Thoracic aorta (tissue), 2 donors: Measurements from ENCODE around the gene C6orf47. TPM values are rescaled to one million over a fixed set of nuclear protein-coding genes. Genes with fewer than 3 reads are reported as not detected.

Source experiments
- ATAC-seq: fragments of 150-250 bp; one replicate; pipeline ENCODE4 v1.8.0; 2017; ENCODE audit warnings: low read depth; ENCODE audit not compliant: insufficient number of reproducible peaks, low FRiP score
- DNase-seq: peaks from one replicate; pipeline ENCODE4 v3.0.0-alpha.2; 2020; ENCODE audit warnings: low spot score
- H3K27ac ChIP-seq, 2 donors: fragments of 200-600 bp; sonication (generic); 1 replicate in 1 of 2; 2 replicates in 1 of 2; pipeline ENCODE4 v1.5.1; 2016; ENCODE audit warnings: mild to moderate bottlenecking in 2 of 2, moderate library complexity in 2 of 2
- H3K27me3 ChIP-seq: fragments of 200-600 bp; sonication (generic); replicated peaks from 2 replicates; pipeline ENCODE4 v1.6.0; 2016; ENCODE audit warnings: mild to moderate bottlenecking; ENCODE audit not compliant: insufficient read depth
- H3K36me3 ChIP-seq: fragments of 200-600 bp; sonication (generic); one replicate; pipeline ENCODE4 v1.5.1; 2016
- H3K4me1 ChIP-seq, 2 donors: fragments of 200-600 bp; sonication (generic); 1 replicate in 1 of 2; 2 replicates in 1 of 2; pipeline versions ENCODE4 v1.5.1 to v1.6.0; 2016; ENCODE audit warnings: low read depth in 2 of 2, mild to moderate bottlenecking in 1 of 2; ENCODE audit not compliant: control insufficient read depth in 1 of 2
- H3K4me3 ChIP-seq: fragments of 200-600 bp; sonication (generic); 2 replicates; pipeline ENCODE4 v1.5.1; 2016; ENCODE audit warnings: mild to moderate bottlenecking
- H3K9me3 ChIP-seq: fragments of 200-600 bp; sonication (generic); 2 replicates; pipeline ENCODE4 v1.5.1; 2016
- total RNA-seq, 2 donors: library from RNA; depleted of rRNA; stranded (reverse); fragments of >200 nt; gene quantifications; one replicate each; pipeline versions ENCODE4 v1.1.0 to v1.2.3, GENCODE V29; 2016
- TF ChIP-seq, protein P1 (sequence below): fragments of 200-600 bp; sonication (generic); IDR thresholded peaks from one replicate; pipeline ENCODE4 v1.5.1; 2019; ENCODE audit warnings: antibody characterized with exemption

Gene C6orf47
- total RNA-seq, 2 donors from 2014 or later: 23.7 to 40.1 TPM

DNA sequence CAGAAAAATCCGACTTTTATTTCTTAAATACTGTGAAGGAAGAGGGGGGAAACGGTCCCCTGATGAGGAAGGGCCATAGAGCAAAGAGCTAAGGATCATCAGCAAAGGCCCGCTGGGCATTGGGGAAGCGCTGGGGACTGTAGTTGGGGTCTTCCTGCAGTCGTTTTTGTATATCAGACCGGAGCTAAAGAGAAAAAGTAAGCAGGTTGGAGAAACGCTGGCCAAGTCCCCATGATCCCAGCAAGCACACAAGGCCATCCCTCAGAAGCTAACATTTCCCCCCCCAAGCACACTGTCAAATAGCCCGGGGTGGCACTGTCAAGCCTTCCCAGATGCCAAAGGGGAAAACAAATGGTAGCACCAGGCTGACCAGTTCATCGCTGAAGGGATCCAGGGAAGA lies 21.5 kb downstream of the C6orf47 start:
- DNase-seq: no peak
- TF ChIP-seq, protein P1, sequence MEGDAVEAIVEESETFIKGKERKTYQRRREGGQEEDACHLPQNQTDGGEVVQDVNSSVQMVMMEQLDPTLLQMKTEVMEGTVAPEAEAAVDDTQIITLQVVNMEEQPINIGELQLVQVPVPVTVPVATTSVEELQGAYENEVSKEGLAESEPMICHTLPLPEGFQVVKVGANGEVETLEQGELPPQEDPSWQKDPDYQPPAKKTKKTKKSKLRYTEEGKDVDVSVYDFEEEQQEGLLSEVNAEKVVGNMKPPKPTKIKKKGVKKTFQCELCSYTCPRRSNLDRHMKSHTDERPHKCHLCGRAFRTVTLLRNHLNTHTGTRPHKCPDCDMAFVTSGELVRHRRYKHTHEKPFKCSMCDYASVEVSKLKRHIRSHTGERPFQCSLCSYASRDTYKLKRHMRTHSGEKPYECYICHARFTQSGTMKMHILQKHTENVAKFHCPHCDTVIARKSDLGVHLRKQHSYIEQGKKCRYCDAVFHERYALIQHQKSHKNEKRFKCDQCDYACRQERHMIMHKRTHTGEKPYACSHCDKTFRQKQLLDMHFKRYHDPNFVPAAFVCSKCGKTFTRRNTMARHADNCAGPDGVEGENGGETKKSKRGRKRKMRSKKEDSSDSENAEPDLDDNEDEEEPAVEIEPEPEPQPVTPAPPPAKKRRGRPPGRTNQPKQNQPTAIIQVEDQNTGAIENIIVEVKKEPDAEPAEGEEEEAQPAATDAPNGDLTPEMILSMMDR: no peak
- no peak overlapping the region for H3K4me3 ChIP-seq
- H3K4me1 ChIP-seq: no peaks in the 10 kb centered on the region
- peaks cover 85% of the 10 kb centered on the region for H3K36me3 ChIP-seq
- no peaks in the 10 kb centered on the region for H3K9me3 ChIP-seq
- H3K27me3 ChIP-seq: no peaks in the 10 kb centered on the region
- ATAC-seq: no peak
- H3K27ac ChIP-seq: no peak overlapping the region

DNA sequence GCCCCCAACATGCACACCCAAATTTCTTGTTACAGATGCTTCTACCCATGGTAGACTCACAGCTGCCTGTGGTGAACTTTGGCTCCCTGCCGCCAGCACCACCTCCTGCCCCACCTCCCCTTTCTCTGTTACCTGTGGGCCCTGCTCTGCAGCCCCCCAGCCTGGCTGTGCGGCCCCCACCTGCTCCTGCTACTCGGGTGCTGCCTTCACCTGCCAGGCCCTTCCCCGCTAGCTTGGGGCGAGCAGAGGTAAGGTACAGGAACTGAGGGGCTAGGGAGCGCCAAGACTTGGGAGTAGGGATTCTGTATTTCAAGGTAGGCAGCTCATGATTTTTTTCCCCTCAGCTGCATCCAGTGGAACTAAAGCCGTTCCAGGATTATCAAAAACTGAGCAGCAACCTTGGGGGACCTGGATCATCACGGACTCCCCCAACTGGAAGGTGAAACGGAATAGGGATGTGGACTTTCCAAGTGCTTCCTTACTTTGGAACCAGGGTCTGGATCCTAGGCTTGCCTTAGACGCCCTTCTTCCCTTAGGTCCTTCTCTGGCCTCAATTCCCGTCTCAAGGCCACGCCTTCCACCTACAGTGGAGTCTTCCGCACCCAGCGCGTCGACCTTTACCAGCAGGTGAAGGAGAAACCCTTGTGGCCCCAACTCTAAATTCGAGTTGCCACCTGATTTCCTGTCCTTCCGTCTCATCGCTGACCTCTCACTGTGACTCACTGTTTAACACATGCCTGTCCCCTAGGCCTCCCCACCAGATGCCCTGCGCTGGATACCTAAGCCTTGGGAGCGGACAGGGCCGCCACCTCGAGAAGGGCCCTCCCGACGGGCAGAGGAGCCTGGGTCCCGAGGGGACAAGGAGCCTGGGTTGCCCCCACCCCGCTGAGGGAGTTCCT lies 23.6 kb downstream of the C6orf47 start:
- DNase-seq: no peak
- Histone ChIP-seq H3K9me3 (no peaks in the 10 kb centered on the region), H3K27ac (no peak overlapping the region), H3K27me3 (no peaks in the 10 kb centered on the region), H3K4me3 (no peak overlapping the region), H3K4me1 (no peaks in the 10 kb centered on the region), H3K36me3 (peaks cover 87% of the 10 kb centered on the region)
- no peak for ATAC-seq
- TF ChIP-seq, protein P1: no peak

DNA sequence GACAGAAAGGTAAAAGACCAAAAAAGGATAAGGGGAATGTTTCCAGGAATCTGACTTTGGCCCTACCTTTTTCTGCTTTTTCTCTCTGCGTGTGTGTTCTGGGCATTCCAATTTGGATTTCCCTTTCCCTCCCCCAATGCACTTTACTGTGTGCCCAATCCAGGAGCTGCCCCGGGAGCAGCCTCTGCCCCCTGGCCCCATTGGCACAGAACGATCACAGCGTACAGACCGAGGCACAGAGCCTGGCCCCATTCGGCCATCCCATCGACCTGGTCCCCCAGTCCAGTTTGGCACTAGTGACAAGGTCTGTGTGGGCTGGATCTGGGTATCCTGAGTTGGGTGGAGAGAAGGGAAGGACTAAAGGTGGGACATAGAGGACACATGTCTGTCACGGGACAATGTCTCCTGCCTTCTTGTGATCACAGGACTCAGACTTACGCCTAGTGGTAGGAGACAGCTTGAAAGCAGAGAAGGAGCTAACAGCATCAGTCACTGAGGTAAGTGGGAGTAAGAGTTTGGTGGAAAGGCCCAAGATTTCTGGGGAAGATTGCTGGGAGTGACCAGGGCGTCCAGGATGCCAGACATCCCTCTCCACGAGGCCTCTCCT lies 25.5 kb downstream of the C6orf47 start:
- no peaks in the 10 kb centered on the region for H3K27me3 ChIP-seq
- H3K4me1 ChIP-seq: no peaks in the 10 kb centered on the region
- no peak overlapping the region for H3K27ac ChIP-seq
- no peak overlapping the region for H3K4me3 ChIP-seq
- DNase-seq: no peak
- TF ChIP-seq, protein P1: no peak
- H3K36me3 ChIP-seq: peaks cover 88% of the 10 kb centered on the region
- H3K9me3 ChIP-seq: no peaks in the 10 kb centered on the region
- no peak for ATAC-seq

DNA sequence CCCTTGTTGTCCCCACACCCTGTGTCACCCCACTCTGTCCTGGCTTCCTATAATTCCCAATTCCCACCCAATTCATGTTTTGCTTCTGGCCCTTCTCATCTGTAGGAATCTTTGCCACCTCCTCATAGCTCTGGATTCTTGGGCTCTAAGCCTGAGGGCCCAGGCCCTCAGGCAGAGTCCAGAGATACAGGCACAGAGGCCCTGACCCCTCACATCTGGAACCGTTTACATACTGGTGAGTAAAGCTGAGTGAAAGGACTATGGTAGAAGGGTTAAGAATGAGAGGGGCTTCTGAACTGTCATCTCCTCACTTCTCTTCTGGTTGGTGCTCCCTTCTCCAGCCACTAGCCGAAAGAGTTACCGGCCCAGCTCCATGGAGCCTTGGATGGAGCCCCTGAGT lies 26.4 kb downstream of the C6orf47 start:
- Histone ChIP-seq H3K36me3 (peaks cover 88% of the 10 kb centered on the region), H3K4me3 (no peak overlapping the region), H3K9me3 (no peaks in the 10 kb centered on the region), H3K4me1 (no peaks in the 10 kb centered on the region), H3K27ac (no peak overlapping the region), H3K27me3 (no peaks in the 10 kb centered on the region)
- ATAC-seq: no peak
- no peak for DNase-seq
- TF ChIP-seq, protein P1: no peak

DNA sequence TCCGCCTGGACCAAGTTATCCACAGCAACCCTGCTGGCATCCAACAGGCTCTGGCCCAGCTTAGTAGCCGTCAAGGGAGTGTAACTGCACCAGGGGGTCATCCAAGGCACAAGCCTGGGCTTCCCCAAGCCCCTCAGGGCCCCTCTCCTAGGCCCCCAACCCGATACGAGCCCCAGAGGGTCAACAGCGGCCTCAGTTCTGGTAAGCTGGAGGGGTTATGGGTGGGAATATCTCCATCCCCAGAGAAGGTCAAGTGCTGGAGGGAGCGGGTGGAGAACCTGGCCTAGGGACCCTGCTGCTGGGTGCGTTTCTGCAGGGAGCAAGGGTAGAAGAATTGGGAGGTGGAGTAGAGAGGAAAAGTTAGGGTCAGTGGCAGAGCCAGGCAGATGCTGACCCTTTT lies 27.1 kb downstream of the C6orf47 start:
- ATAC-seq (no peak), DNase-seq (no peak)
- Histone ChIP-seq H3K27ac (no peak overlapping the region), H3K27me3 (no peaks in the 10 kb centered on the region), H3K9me3 (no peaks in the 10 kb centered on the region), H3K4me3 (no peak overlapping the region), H3K4me1 (no peaks in the 10 kb centered on the region), H3K36me3 (peaks cover 94% of the 10 kb centered on the region)
- TF ChIP-seq, protein P1: no peak
